HL-60 (cell line): ENCODE data around the gene TGIF2LY.
"Not testable (repeated sequence)": the region's sequence is repeated elsewhere in the genome, so short reads cannot be mapped to it uniquely, and the experiment has no call there.

Experiments used
- DNase-seq, 2 experiments: peaks; one replicate each; pipeline ENCODE4 v3.0.0-alpha.2; 2010 to 2020; ENCODE audit warnings: low read depth in 1 of 2, low spot score in 1 of 2
- H3K27ac ChIP-seq: fragments of 250-450 bp; sonication (Bioruptor Pico); replicated peaks from 2 replicates; pipeline ENCODE4 v1.5.1; 2020; ENCODE audit warnings: mild to moderate bottlenecking, moderate library complexity
- H3K27me3 ChIP-seq: fragments of 250-450 bp; sonication (Bioruptor Pico); 2 replicates; pipeline ENCODE4 v1.5.1; 2021; ENCODE audit warnings: mild to moderate bottlenecking, moderate library complexity; ENCODE audit not compliant: insufficient read depth, poor library complexity, severe bottlenecking
- H3K4me3 ChIP-seq: replicated peaks from 2 replicates; pipeline ENCODE4 v1.5.1; 2011; ENCODE audit warnings: mild to moderate bottlenecking, control low read depth, low read length; ENCODE audit not compliant: insufficient read depth
- long read RNA-seq: library from polyadenylated mRNA; unstranded; transcript quantifications from one replicate; pipeline ENCODE4 v2.0.0, GENCODE V29; 2020

TGIF2LY gene
- long read RNA-seq, result 0 reads

DNA sequence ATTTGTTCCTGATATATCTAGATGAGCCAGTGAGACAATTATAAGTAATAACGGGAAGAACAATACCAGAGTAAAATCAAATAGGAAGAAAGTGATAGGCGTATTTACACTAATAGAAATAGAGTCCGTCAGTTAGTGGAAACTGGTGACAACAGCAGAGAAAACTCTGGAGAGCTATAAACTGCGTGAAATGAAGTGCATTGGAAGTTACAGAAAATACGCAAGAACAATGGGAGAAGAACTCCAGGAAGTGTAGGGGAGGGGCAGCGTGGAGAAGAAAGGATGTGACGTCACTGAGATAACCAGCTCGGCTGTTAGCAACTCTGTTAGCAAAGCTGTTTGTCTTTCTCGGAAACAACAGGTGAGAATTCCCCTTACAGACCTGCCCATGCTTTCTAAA, at the start of gene TGIF2LY:
Gene TGIF2LY, plus strand, starts transcription at position 301 of the 400 bp plus-strand sequence. CDS start 178 bp downstream, outside the sequence.
- not testable (repeated sequence) for DNase-seq, H3K27ac ChIP-seq, H3K4me3 ChIP-seq, H3K27me3 ChIP-seq
